Measurements from ENCODE around the gene CHIA. TPM values are rescaled to one million over a fixed set of nuclear protein-coding genes. Genes with fewer than 3 reads are reported as not detected.
"Not testable (repeated sequence)": the region's sequence is repeated elsewhere in the genome, so short reads cannot be mapped to it uniquely, and the experiment has no call there.

The CHIA gene
- total RNA-seq, 1 experiment from 2014 or later, result not detected

GRCh38 chr1:111358964-111359363 is 68.3 kb downstream of the CHIA start:
- Mint-ChIP-seq H3K9me3 (ENCODE audit: low read depth, unreplicated experiment) (no peaks in the 10 kb centered on the region), H3K36me3 (ENCODE audit: insufficient read depth, unreplicated experiment) (no peaks in the 10 kb centered on the region), H3K27me3 (ENCODE audit: unreplicated experiment) (peaks cover 29% of the 10 kb centered on the region), H3K4me3 (ENCODE audit: low read depth, unreplicated experiment) (no peak overlapping the region), H3K27ac (ENCODE audit: unreplicated experiment) (no peak overlapping the region), H3K4me1 (ENCODE audit: low read depth, unreplicated experiment) (no peaks in the 10 kb centered on the region)
- intact Hi-C loops (cut with micrococcal nuclease; ENCODE audit: unreplicated experiment), result no loop called here
- CTCF ChIA-PET, result no interaction called here
- BruUV-seq (replicated peaks), result no TSS peak
- no peak for DNase-seq
- no peak for TF ChIP-seq CTCF (IDR thresholded peaks at IDR 0.05; ENCODE audit: unreplicated experiment)

- intact Hi-C loops (cut with micrococcal nuclease; ENCODE audit: unreplicated experiment), result no loop called here
- no peaks in the 10 kb centered on the region for H3K9me3 Mint-ChIP-seq (ENCODE audit: low read depth, unreplicated experiment)
- DNase-seq, result no peak
- no peaks in the 10 kb centered on the region for H3K4me1 Mint-ChIP-seq (ENCODE audit: low read depth, unreplicated experiment)
- no peak for TF ChIP-seq CTCF (IDR thresholded peaks at IDR 0.05; ENCODE audit: unreplicated experiment)
- no peak overlapping the region for H3K27ac Mint-ChIP-seq (ENCODE audit: unreplicated experiment)
- BruUV-seq (replicated peaks), result no TSS peak
- H3K36me3 Mint-ChIP-seq (ENCODE audit: insufficient read depth, unreplicated experiment), result no peaks in the 10 kb centered on the region
- CTCF ChIA-PET, result no interaction called here
- peaks cover 33% of the 10 kb centered on the region for H3K27me3 Mint-ChIP-seq (ENCODE audit: unreplicated experiment)
- no peak overlapping the region for H3K4me3 Mint-ChIP-seq (ENCODE audit: low read depth, unreplicated experiment)
Observed at GRCh38 chr1:111359376-111359775, 68.7 kb downstream of the CHIA start.

- H3K27ac Mint-ChIP-seq (ENCODE audit: unreplicated experiment); H3K9me3 Mint-ChIP-seq (ENCODE audit: low read depth, unreplicated experiment); CTCF ChIA-PET; intact Hi-C loops (cut with micrococcal nuclease; ENCODE audit: unreplicated experiment); H3K4me1 Mint-ChIP-seq (ENCODE audit: low read depth, unreplicated experiment); H3K4me3 Mint-ChIP-seq (ENCODE audit: low read depth, unreplicated experiment); H3K36me3 Mint-ChIP-seq (ENCODE audit: insufficient read depth, unreplicated experiment); BruUV-seq (replicated peaks); DNase-seq: not testable (repeated sequence)
- H3K27me3 Mint-ChIP-seq (ENCODE audit: unreplicated experiment), result peaks cover 42% of the 10 kb centered on the region
Observed at GRCh38 chr1:111360257-111360656, 69.6 kb downstream of the CHIA start.

- CTCF ChIA-PET, result no interaction called here
- Mint-ChIP-seq H3K4me3 (ENCODE audit: low read depth, unreplicated experiment) (no peak overlapping the region), H3K9me3 (ENCODE audit: low read depth, unreplicated experiment) (no peaks in the 10 kb centered on the region), H3K27me3 (ENCODE audit: unreplicated experiment) (peaks cover 54% of the 10 kb centered on the region), H3K27ac (ENCODE audit: unreplicated experiment) (no peak overlapping the region), H3K36me3 (ENCODE audit: insufficient read depth, unreplicated experiment) (no peaks in the 10 kb centered on the region), H3K4me1 (ENCODE audit: low read depth, unreplicated experiment) (no peaks in the 10 kb centered on the region)
- DNase-seq, result no peak
- intact Hi-C loops (cut with micrococcal nuclease; ENCODE audit: unreplicated experiment), result no loop called here
- TF ChIP-seq CTCF (IDR thresholded peaks at IDR 0.05; ENCODE audit: unreplicated experiment), result no peak
- no TSS peak for BruUV-seq (replicated peaks)
Observed at GRCh38 chr1:111361761-111362160, 71.1 kb downstream of the CHIA start.

- no peaks in the 10 kb centered on the region for H3K36me3 Mint-ChIP-seq (ENCODE audit: insufficient read depth, unreplicated experiment)
- no peak for TF ChIP-seq CTCF (IDR thresholded peaks at IDR 0.05; ENCODE audit: unreplicated experiment)
- no peak overlapping the region for H3K27ac Mint-ChIP-seq (ENCODE audit: unreplicated experiment)
- intact Hi-C loops (cut with micrococcal nuclease; ENCODE audit: unreplicated experiment), result no loop called here
- peaks cover 67% of the 10 kb centered on the region for H3K27me3 Mint-ChIP-seq (ENCODE audit: unreplicated experiment)
- no peaks in the 10 kb centered on the region for H3K9me3 Mint-ChIP-seq (ENCODE audit: low read depth, unreplicated experiment)
- no peaks in the 10 kb centered on the region for H3K4me1 Mint-ChIP-seq (ENCODE audit: low read depth, unreplicated experiment)
- BruUV-seq (replicated peaks), result no TSS peak
- DNase-seq, result no peak
- CTCF ChIA-PET, result interaction anchor here (0.6 kb wide), 1 partner anchor 644 kb away, joined by 4 read pairs; no protein-coding TSS in a partner anchor
- H3K4me3 Mint-ChIP-seq (ENCODE audit: low read depth, unreplicated experiment), result no peak overlapping the region
Observed at GRCh38 chr1:111364690-111365089, 74.0 kb downstream of the CHIA start.
